Measurements from ENCODE around the gene AKAP8L. TPM values are rescaled to one million over a fixed set of nuclear protein-coding genes. Genes with fewer than 3 reads are reported as not detected.

Gene AKAP8L
- total RNA-seq, 1 experiment from 2014 or later = 106 TPM

DNA sequence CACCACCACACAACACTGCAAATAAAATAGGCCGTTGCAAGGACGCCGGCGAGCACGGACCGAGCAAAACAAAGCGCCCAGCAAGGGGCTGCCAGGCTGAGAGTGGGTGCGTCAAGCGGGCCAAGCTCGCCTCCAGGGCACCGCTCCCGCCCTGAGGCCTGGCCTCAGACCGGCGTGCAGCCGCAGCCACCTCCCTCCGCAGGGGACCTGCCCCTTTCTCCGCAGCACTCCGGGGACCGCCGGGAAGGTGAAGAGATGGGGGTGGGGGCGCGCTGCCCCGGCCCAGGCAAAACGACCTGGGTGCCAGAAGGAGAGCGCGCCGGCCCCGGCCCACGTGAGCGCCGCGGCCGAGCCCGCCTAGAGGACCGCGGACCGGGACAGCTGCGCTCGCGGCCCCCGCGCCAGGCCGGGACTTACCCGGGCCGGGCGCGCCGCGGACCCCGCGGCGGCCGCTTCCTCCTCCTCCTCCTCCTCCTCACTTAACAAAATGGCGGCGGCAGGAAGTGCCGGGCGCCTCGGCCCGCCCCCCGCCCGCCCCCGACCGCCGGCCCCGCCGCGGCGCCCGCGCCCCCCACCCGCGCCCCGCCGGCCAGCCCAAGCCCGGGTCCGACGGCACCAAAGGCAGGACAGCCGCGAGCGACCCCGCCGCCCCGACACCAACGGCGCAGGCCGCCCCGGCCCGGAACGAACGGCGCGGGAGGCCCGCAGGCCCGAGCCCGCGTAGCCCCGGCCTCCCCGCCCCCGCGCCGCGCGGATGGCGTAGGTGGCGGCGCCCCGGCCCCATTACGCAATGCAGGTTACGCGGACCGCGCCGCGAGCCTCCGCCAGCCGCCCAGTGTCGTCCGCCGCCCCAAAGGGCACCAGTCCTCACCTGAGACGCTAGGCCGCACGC is 87.1 kb downstream of the AKAP8L start:
- no TSS peak for BruUV-seq (replicated peaks)
- Histone ChIP-seq H3K4me2 (ENCODE audit: low read length) (peak overlapping the region; percentile 82), H3K4me1 (ENCODE audit: control insufficient read depth in 1 of 2, insufficient read depth in 2 of 2, low read length in 2 of 2) (peaks cover 3 to 7% of the 10 kb centered on the region in 2 experiments; a peak in 2 of 4 replicates), H4K20me1 (ENCODE audit: insufficient read depth) (peaks cover 7% of the 10 kb centered on the region), H3K9me3 (ENCODE audit: control insufficient read depth in 1 of 2, insufficient read depth in 1 of 2, low read depth in 1 of 2, low read length in 2 of 2) (no peaks in the 10 kb centered on the region), H3K4me3 (replicated peaks in 1 of 2; ENCODE audit: low read depth in 1 of 2, low read length in 2 of 2) (peak overlapping the region; percentile 73 to 75), H3K79me2 (ENCODE audit: insufficient read depth, low read length) (peaks cover 55% of the 10 kb centered on the region), H3K27me3 (ENCODE audit: insufficient read depth, low read length) (no peaks in the 10 kb centered on the region), H3K36me3 (ENCODE audit: control insufficient read depth in 1 of 2, insufficient read depth in 2 of 2, low read length in 2 of 2) (no peaks in the 10 kb centered on the region), H3K9ac (ENCODE audit: low read length) (peak overlapping the region; percentile 80), H3K27ac (ENCODE audit: low read depth, low read length) (peak overlapping the region; percentile 82), H2AFZ (ENCODE audit: low read depth, low read length, poor library complexity, severe bottlenecking) (no peak overlapping the region), H3K9me2 (ENCODE audit: insufficient read depth) (no peaks in the 10 kb centered on the region)
- CTCF ChIA-PET = no interaction called here
- TF ChIP-seq JUND (IDR thresholded peaks at IDR 0.05) = no peak
- TF ChIP-seq EZH2phosphoT487 (IDR thresholded peaks at IDR 0.05; ENCODE audit: borderline replicate concordance) = no peak
- TF ChIP-seq CBX3 (IDR thresholded peaks at IDR 0.05; ENCODE audit: low read depth) = no peak
- no peak for TF ChIP-seq EZH2 (IDR thresholded peaks at IDR 0.05)
- TF ChIP-seq, protein P1, sequence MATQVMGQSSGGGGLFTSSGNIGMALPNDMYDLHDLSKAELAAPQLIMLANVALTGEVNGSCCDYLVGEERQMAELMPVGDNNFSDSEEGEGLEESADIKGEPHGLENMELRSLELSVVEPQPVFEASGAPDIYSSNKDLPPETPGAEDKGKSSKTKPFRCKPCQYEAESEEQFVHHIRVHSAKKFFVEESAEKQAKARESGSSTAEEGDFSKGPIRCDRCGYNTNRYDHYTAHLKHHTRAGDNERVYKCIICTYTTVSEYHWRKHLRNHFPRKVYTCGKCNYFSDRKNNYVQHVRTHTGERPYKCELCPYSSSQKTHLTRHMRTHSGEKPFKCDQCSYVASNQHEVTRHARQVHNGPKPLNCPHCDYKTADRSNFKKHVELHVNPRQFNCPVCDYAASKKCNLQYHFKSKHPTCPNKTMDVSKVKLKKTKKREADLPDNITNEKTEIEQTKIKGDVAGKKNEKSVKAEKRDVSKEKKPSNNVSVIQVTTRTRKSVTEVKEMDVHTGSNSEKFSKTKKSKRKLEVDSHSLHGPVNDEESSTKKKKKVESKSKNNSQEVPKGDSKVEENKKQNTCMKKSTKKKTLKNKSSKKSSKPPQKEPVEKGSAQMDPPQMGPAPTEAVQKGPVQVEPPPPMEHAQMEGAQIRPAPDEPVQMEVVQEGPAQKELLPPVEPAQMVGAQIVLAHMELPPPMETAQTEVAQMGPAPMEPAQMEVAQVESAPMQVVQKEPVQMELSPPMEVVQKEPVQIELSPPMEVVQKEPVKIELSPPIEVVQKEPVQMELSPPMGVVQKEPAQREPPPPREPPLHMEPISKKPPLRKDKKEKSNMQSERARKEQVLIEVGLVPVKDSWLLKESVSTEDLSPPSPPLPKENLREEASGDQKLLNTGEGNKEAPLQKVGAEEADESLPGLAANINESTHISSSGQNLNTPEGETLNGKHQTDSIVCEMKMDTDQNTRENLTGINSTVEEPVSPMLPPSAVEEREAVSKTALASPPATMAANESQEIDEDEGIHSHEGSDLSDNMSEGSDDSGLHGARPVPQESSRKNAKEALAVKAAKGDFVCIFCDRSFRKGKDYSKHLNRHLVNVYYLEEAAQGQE (IDR thresholded peaks at IDR 0.05; ENCODE audit: low read depth) = no peak
- no peak for TF ChIP-seq ZNF274 (IDR thresholded peaks at IDR 0.05; ENCODE audit: low read depth, low read length)
- no peak for TF ChIP-seq SP1 (IDR thresholded peaks at IDR 0.05; ENCODE audit: low read depth)
- TF ChIP-seq ZFX (IDR thresholded peaks at IDR 0.05) = peak; percentile 84
- no peak for TF ChIP-seq CEBPB (IDR thresholded peaks at IDR 0.05; ENCODE audit: low read depth)
- TF ChIP-seq FOSL1 (IDR thresholded peaks at IDR 0.05; ENCODE audit: low read depth) = no peak
- TF ChIP-seq YY1 (IDR thresholded peaks at IDR 0.05; ENCODE audit: extremely low read depth, insufficient replicate concordance, low read depth, low read length) = peak; percentile 33
- TF ChIP-seq, protein P2, sequence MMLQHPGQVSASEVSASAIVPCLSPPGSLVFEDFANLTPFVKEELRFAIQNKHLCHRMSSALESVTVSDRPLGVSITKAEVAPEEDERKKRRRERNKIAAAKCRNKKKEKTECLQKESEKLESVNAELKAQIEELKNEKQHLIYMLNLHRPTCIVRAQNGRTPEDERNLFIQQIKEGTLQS (IDR thresholded peaks at IDR 0.05) = no peak
- no peak for TF ChIP-seq ELF1 (IDR thresholded peaks at IDR 0.05; ENCODE audit: borderline replicate concordance, low read depth)
- no peak for TF ChIP-seq POLR2AphosphoS5 (IDR thresholded peaks at IDR 0.05; ENCODE audit: low read depth, low read length)
- no peak for TF ChIP-seq SIN3A (IDR thresholded peaks at IDR 0.05; ENCODE audit: low read depth)
- no peak for TF ChIP-seq EGR1 (IDR thresholded peaks at IDR 0.05; ENCODE audit: low read depth)
- POLR2A ChIA-PET = no interaction called here
- intact Hi-C loops (cut with micrococcal nuclease) = no loop called here
- RAD21 ChIA-PET (ENCODE audit: low non-redundant PET in 1 of 2, low total read pairs in 2 of 2, uncharacterized antibody in 2 of 2, unreplicated experiment in 2 of 2) = no interaction called here
- DNase-seq (ENCODE audit: low read depth, low spot score) (no peak), ATAC-seq (peak; percentile 73)

Data from HCT116 (cell line).